ENCODE data around the gene TULP3. TPM values are rescaled to one million over a fixed set of nuclear protein-coding genes. Genes with fewer than 3 reads are reported as not detected.

Gene TULP3
- total and polyA plus RNA-seq, 2 of the 8 experiments (the other 6 are each of a cell fraction or from before 2014, with no cell fraction given) = 18.4 to 21.2 TPM

DNA sequence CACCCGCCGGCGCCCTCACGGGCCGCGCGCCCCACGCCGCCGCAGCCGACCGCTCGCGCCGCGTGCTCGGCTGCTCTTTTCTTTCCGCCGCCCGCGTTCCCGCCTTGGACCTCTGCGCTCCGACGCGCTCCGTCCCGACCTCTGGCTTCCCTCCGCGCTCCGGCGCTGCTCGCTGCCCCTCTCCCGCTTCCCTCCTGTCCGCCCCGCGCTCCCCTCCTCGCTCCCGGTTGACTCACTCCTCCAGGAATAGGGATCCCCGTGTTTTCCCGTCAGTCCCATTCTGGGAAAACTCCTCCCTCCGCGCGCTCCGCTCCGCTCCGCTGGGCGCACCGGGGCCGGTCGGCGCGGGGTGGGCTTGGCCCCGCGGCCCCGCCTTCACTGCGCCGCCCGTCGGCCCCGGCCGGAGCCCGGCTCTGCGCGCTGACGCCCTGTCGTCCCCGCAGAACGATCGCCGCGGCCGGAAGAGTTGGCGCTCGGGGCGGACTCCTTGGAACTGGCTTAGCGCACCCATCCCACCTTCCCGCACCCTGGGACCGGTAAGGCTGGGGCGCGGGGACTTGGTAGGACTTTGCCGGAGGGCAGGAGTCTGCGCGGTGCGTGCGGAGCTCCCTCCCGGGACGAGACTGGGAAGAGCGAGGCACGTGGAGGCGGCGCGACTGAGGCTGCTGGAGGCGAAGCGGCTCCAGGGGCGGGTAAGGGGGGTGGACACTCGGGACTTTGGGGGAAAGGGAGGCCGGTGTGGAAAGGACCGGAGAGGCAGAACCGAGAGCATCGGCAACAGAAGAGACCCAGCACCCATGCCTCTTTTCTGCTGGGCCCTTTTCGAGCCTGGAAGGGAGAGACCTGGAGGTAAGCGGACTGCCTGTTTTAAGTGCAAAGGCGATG, 69.1 kb downstream of the TULP3 start (continued):
- TF ChIP-seq SP4 (IDR thresholded peaks at IDR 0.05; ENCODE audit: low read length) = no peak
- no peak for TF ChIP-seq USF2 (IDR thresholded peaks at IDR 0.05; ENCODE audit: low read length)
- peak; percentile 15 for TF ChIP-seq RNF2 (IDR thresholded peaks at IDR 0.05; ENCODE audit: borderline replicate concordance, low read depth, low read length, missing control alignments, poor library complexity, severe bottlenecking)
- no peak for TF ChIP-seq SP1 (IDR thresholded peaks at IDR 0.05; ENCODE audit: low read depth, low read length)
- TF ChIP-seq ATF3 (IDR thresholded peaks at IDR 0.05; ENCODE audit: insufficient read depth, low read depth, low read length) = no peak
- peak in 1 of 2 experiments; percentile 11; a peak in 1 of 3 replicates for TF ChIP-seq POLR2A (IDR thresholded peaks at IDR 0.05; ENCODE audit: control extremely low read depth in 1 of 2, low read depth in 2 of 2, low read length in 2 of 2)
- no peak for TF ChIP-seq GABPA (IDR thresholded peaks at IDR 0.05; ENCODE audit: borderline replicate concordance, insufficient read depth, low read length)
- TF ChIP-seq CTBP2 (IDR thresholded peaks at IDR 0.05; ENCODE audit: borderline replicate concordance, insufficient read depth, insufficient read length, low read length) = no peak
- no peak for TF ChIP-seq JUN (IDR thresholded peaks at IDR 0.05; ENCODE audit: low read depth, low read length)
- TF ChIP-seq CHD2 (IDR thresholded peaks at IDR 0.05; ENCODE audit: low read length) = no peak
- TF ChIP-seq EGR1 (IDR thresholded peaks at IDR 0.05; ENCODE audit: borderline replicate concordance, low read depth, low read length) = no peak
- no peak for TF ChIP-seq GTF2F1 (IDR thresholded peaks at IDR 0.05; ENCODE audit: borderline replicate concordance, low read depth, low read length)
- no peak for TF ChIP-seq KDM4A (IDR thresholded peaks at IDR 0.05; ENCODE audit: low read depth, low read length, severe bottlenecking)
- TF ChIP-seq RXRA (IDR thresholded peaks at IDR 0.05; ENCODE audit: insufficient read depth, low read depth, low read length) = no peak
